PFSK-1 (cell line): ENCODE measurements around the gene DDX39A.

Experiments
- FOXP2 ChIP-seq: optimal IDR thresholded peaks from 2 replicates; pipeline ENCODE3; 2011; ENCODE audit warnings: borderline replicate concordance, control low read depth, inconsistent platforms; ENCODE audit not compliant: insufficient read depth; ENCODE audit errors: extremely low read length, extremely low read depth
- POLR2AphosphoS5 ChIP-seq: IDR thresholded peaks from 2 replicates; pipeline ENCODE4 v1.6.1; 2012; ENCODE audit warnings: low read depth, mild to moderate bottlenecking, control low read depth, low read length, moderate library complexity
- REST ChIP-seq, 2 experiments: IDR thresholded peaks; 2 replicates each; pipeline versions ENCODE4 v1.6.1 to v1.8.0; 2011 to 2012; ENCODE audit warnings: low read depth in 2 of 2, low read length in 2 of 2, control low read depth in 1 of 2, inconsistent platforms in 1 of 2, mild to moderate bottlenecking in 1 of 2, moderate library complexity in 1 of 2; ENCODE audit not compliant: insufficient read depth in 1 of 2
- SIN3A ChIP-seq: IDR thresholded peaks from 2 replicates; pipeline ENCODE4 v1.6.1; 2012; ENCODE audit warnings: mild to moderate bottlenecking, low read length, moderate library complexity, borderline replicate concordance; ENCODE audit not compliant: insufficient read depth
- TAF1 ChIP-seq: IDR thresholded peaks from 2 replicates; pipeline ENCODE4 v1.6.1; 2012; ENCODE audit warnings: low read length, control low read depth, borderline replicate concordance; ENCODE audit not compliant: insufficient read depth

The DDX39A gene

GRCh38 chr19:14427461-14427860, 8.3 kb upstream of the DDX39A start:
- TF ChIP-seq SIN3A (no peak), REST (IDR thresholded peaks at IDR 0.05; ENCODE audit: insufficient read depth in 1 of 2, low read depth in 2 of 2, low read length in 2 of 2) (no peak), POLR2AphosphoS5 (no peak), FOXP2 (no peak), TAF1 (no peak)

- TF ChIP-seq FOXP2 (no peak), POLR2AphosphoS5 (no peak)
Observed at GRCh38 chr19:14425696-14426138, 6.6 kb upstream of the DDX39A start.

DNA sequence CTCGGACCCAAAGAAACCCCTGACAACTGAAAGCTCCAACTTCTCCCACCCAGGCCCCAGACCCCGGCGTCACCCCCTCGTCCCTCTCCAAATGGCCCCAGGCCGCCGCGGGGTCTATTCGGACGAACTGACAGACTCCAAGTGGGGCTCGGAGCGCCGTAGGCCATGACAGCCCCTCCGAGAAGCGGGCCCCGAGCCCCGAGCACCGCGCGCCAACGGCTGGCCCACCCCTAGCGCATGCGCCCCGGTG, 360 bp downstream of the DDX39A start:
- TF ChIP-seq POLR2AphosphoS5 = no peak
- TF ChIP-seq TAF1 = no peak
- TF ChIP-seq SIN3A = no peak
- TF ChIP-seq REST (IDR thresholded peaks at IDR 0.05; ENCODE audit: insufficient read depth in 1 of 2, low read depth in 2 of 2, low read length in 2 of 2) = no peak
- TF ChIP-seq FOXP2 = no peak

DNA sequence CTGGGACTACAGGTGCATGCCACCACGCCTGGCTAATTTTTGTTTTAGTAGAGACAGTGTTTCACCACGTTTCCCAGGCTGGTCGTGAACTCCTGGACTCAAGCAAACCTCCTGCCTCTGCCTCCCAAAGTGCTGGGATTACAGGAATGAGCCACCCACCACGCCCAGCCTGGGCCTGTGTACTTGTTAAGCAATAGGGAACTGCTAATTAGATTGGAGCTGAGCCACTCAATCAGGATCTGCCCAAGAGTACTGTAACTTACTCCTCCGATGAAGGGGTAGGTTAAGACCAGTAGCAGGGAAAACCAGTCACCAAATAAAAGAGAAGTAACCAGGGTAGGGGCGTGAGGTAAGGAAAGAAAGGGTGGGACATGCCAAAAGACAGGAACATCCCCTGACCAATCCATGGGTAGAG, 2.3 kb downstream of the DDX39A start:
- no peak for TF ChIP-seq POLR2AphosphoS5
- TF ChIP-seq FOXP2 = no peak
- no peak for TF ChIP-seq TAF1
- TF ChIP-seq SIN3A = no peak
- TF ChIP-seq REST (IDR thresholded peaks at IDR 0.05; ENCODE audit: insufficient read depth in 1 of 2, low read depth in 2 of 2, low read length in 2 of 2) = no peak

DNA sequence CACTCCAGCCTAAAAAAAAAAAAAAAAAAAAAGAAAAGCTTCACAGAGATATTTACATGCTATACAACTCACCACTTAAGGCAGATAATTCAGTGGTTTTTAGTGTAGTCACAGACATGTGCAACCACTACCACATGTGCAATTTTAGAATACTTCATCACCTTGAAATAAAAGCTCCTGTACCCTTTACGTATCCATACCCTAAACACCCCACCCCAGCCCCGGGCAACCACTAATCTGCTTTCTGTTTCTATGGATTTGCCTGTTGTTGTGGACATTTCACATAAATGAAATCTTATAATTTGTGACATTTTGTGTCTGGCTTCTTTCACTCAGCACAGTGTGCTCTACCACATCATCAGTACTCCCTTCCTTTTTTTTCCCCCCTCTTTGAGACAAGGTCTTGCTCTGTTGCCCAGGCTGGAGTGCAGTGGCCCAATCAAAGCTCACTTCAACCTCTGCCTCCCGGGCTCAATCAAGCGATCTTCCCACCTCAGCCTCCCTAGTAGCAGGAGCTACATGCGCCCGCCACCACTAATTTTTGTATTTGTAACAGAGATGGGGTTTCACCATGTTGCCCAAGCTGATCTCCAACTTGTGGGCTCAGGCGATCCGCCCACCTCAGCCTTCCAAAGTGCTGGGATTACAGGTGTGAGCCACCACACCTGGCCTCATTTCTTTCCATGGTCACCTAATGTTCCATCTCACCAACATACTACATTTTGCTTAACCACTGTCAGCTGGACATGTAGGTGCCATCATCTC, 4.0 kb downstream of the DDX39A start:
- TF ChIP-seq FOXP2 (no peak), TAF1 (no peak), SIN3A (no peak), POLR2AphosphoS5 (no peak), REST (IDR thresholded peaks at IDR 0.05; ENCODE audit: insufficient read depth in 1 of 2, low read depth in 2 of 2, low read length in 2 of 2) (no peak)
